ENCODE data around the gene VWC2. TPM values are rescaled to one million over a fixed set of nuclear protein-coding genes. Genes with fewer than 3 reads are reported as not detected.

Gene VWC2
- total RNA-seq, 4 donors from 2014 or later = 0.04 to 0.18 (median 0.13) TPM

- Histone ChIP-seq H3K27ac (no peak overlapping the region), H3K4me3 (no peak overlapping the region), H3K27me3 (peaks cover 3% of the 10 kb centered on the region), H3K4me1 (no peaks in the 10 kb centered on the region), H3K36me3 (no peaks in the 10 kb centered on the region), H3K9me3 (no peaks in the 10 kb centered on the region)
- TF ChIP-seq CTCF (IDR thresholded peaks at IDR 0.05) (no peak), POLR2A (IDR thresholded peaks at IDR 0.05) (no peak), POLR2AphosphoS5 (IDR thresholded peaks at IDR 0.05) (no peak), EP300 (IDR thresholded peaks at IDR 0.05) (no peak)
- no peak for DNase-seq (ENCODE audit: low spot score in 2 of 2)
- 60% methylated on average over 1 of the region's 1 CpG for WGBS
Observed at GRCh38 chr7:49781996-49782395, 8.6 kb downstream of the VWC2 start.

GRCh38 chr7:49783446-49783845 lies 10.0 kb downstream of the VWC2 start:
- no peaks in the 10 kb centered on the region for H3K4me1 ChIP-seq
- TF ChIP-seq POLR2AphosphoS5 (IDR thresholded peaks at IDR 0.05) = no peak
- TF ChIP-seq CTCF (IDR thresholded peaks at IDR 0.05) = no peak
- no peak for TF ChIP-seq POLR2A (IDR thresholded peaks at IDR 0.05)
- no peak for TF ChIP-seq EP300 (IDR thresholded peaks at IDR 0.05)
- no peaks in the 10 kb centered on the region for H3K36me3 ChIP-seq
- no peak overlapping the region for H3K27ac ChIP-seq
- no peaks in the 10 kb centered on the region for H3K27me3 ChIP-seq
- H3K4me3 ChIP-seq = no peak overlapping the region
- H3K9me3 ChIP-seq = no peaks in the 10 kb centered on the region
- WGBS = 38% methylated on average over 7 of the region's 7 CpGs
- no peak for DNase-seq (ENCODE audit: low spot score in 2 of 2)

DNA sequence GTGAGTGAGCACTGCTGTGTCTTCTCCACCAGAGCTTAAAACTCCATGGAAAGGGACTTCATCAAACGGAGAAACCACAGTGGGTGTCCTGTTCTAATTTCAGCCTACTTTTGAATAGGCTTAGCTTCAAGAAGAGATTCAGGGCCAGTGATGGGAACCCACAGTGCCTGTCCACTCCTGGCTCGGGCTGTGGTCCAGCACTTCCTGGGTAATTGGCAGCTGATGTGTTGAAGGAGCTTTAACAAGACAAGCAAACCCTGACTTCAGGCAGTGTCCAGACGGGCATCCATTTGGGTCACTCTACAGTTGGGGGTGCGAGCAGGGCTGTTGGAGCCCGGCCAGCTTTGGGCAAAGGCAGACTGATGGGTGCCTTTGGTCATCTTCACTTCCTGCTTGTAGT lies 14.5 kb downstream of the VWC2 start:
- Histone ChIP-seq H3K4me1 (peaks cover 11% of the 10 kb centered on the region), H3K4me3 (no peak overlapping the region), H3K9me3 (no peaks in the 10 kb centered on the region), H3K36me3 (no peaks in the 10 kb centered on the region), H3K27ac (no peak overlapping the region), H3K27me3 (no peaks in the 10 kb centered on the region)
- 90% methylated on average over 5 of the region's 5 CpGs for WGBS
- no peak for TF ChIP-seq CTCF (IDR thresholded peaks at IDR 0.05)
- no peak for TF ChIP-seq POLR2A (IDR thresholded peaks at IDR 0.05)
- TF ChIP-seq EP300 (IDR thresholded peaks at IDR 0.05) = no peak
- DNase-seq (ENCODE audit: low spot score in 2 of 2) = no peak

- Histone ChIP-seq H3K4me1 (peaks cover 11% of the 10 kb centered on the region), H3K27ac (no peak overlapping the region), H3K27me3 (no peaks in the 10 kb centered on the region), H3K9me3 (no peaks in the 10 kb centered on the region), H3K36me3 (no peaks in the 10 kb centered on the region), H3K4me3 (no peak overlapping the region)
- TF ChIP-seq CTCF (IDR thresholded peaks at IDR 0.05) = no peak
- TF ChIP-seq EP300 (IDR thresholded peaks at IDR 0.05) = no peak
- no peak for TF ChIP-seq POLR2AphosphoS5 (IDR thresholded peaks at IDR 0.05)
- TF ChIP-seq POLR2A (IDR thresholded peaks at IDR 0.05) = no peak
- no peak for DNase-seq (ENCODE audit: low spot score in 2 of 2)
- WGBS = 92% methylated on average over 4 of the region's 4 CpGs
Observed at GRCh38 chr7:49788455-49789059, 15.1 kb downstream of the VWC2 start.

- H3K9me3 ChIP-seq = no peaks in the 10 kb centered on the region
- no peak overlapping the region for H3K4me3 ChIP-seq
- DNase-seq (ENCODE audit: low spot score in 2 of 2) = no peak
- no peaks in the 10 kb centered on the region for H3K27me3 ChIP-seq
- 81% methylated on average over 8 of the region's 8 CpGs for WGBS
- no peak overlapping the region for H3K27ac ChIP-seq
- no peak for TF ChIP-seq CTCF (IDR thresholded peaks at IDR 0.05)
- TF ChIP-seq POLR2AphosphoS5 (IDR thresholded peaks at IDR 0.05) = no peak
- TF ChIP-seq POLR2A (IDR thresholded peaks at IDR 0.05) = no peak
- no peak for TF ChIP-seq EP300 (IDR thresholded peaks at IDR 0.05)
- no peaks in the 10 kb centered on the region for H3K36me3 ChIP-seq
- H3K4me1 ChIP-seq = peaks cover 11% of the 10 kb centered on the region
Observed at GRCh38 chr7:49789736-49790135, 16.3 kb downstream of the VWC2 start.
